Mesendoderm (in vitro differentiated cells): Measurements from ENCODE around the gene KYNU.
"Not testable (repeated sequence)": the region's sequence is repeated elsewhere in the genome, so short reads cannot be mapped to it uniquely, and the experiment has no call there.

Experiments
- DNase-seq: peaks from one replicate; pipeline ENCODE4 v3.0.0; 2013
- H2AK5ac ChIP-seq: 2 replicates; pipeline ENCODE4 v1.6.1; 2013; ENCODE audit warnings: low read length, inconsistent platforms
- H2BK120ac ChIP-seq: 2 replicates; pipeline ENCODE4 v1.6.1; 2013; ENCODE audit warnings: low read depth, mild to moderate bottlenecking, low read length, moderate library complexity, mixed read lengths
- H2BK15ac ChIP-seq: replicated peaks from 2 replicates; pipeline ENCODE4 v1.6.1; 2013; ENCODE audit warnings: low read depth, mild to moderate bottlenecking, moderate library complexity
- H2BK5ac ChIP-seq: 2 replicates; pipeline ENCODE4 v1.6.1; 2013; ENCODE audit warnings: low read length, inconsistent platforms
- H3K18ac ChIP-seq: 2 replicates; pipeline ENCODE4 v1.6.1; 2013; ENCODE audit warnings: mild to moderate bottlenecking, low read length, mixed read lengths
- H3K23ac ChIP-seq: one replicate; pipeline ENCODE4 v1.6.1; 2013; ENCODE audit warnings: low read length
- H3K27ac ChIP-seq: 2 replicates; pipeline ENCODE4 v1.5.1; 2013; ENCODE audit warnings: low read depth, mild to moderate bottlenecking, inconsistent platforms, low read length, moderate library complexity
- H3K27me3 ChIP-seq: 2 replicates; pipeline ENCODE4 v1.6.1; 2013; ENCODE audit warnings: low read length, control low read depth, mild to moderate bottlenecking, inconsistent platforms; ENCODE audit not compliant: insufficient read depth, poor library complexity
- H3K36me3 ChIP-seq: 2 replicates; pipeline ENCODE4 v1.6.1; 2013; ENCODE audit warnings: low read length, inconsistent platforms; ENCODE audit not compliant: control insufficient read depth, insufficient read depth
- H3K4ac ChIP-seq: one replicate; pipeline ENCODE4 v1.6.1; 2013; ENCODE audit warnings: low read depth, mild to moderate bottlenecking, low read length, moderate library complexity
- H3K4me1 ChIP-seq: 2 replicates; pipeline ENCODE4 v1.6.1; 2013; ENCODE audit warnings: low read depth, low read length, inconsistent platforms; ENCODE audit not compliant: control insufficient read depth
- H3K4me2 ChIP-seq: 2 replicates; pipeline ENCODE4 v1.6.1; 2013; ENCODE audit warnings: low read length
- H3K4me3 ChIP-seq: 2 replicates; pipeline ENCODE4 v1.5.1; 2013; ENCODE audit warnings: mild to moderate bottlenecking, low read length
- H3K56ac ChIP-seq: one replicate; pipeline ENCODE4 v1.6.1; 2013; ENCODE audit warnings: low read length
- H3K79me1 ChIP-seq: 2 replicates; pipeline ENCODE4 v1.6.1; 2013; ENCODE audit warnings: low read length, inconsistent platforms
- H3K79me2 ChIP-seq: 2 replicates; pipeline ENCODE4 v1.6.1; 2013; ENCODE audit warnings: mild to moderate bottlenecking, low read length; ENCODE audit not compliant: control insufficient read depth, insufficient read depth
- H3K9ac ChIP-seq: 2 replicates; pipeline ENCODE4 v1.6.1; 2013; ENCODE audit warnings: low read length, inconsistent platforms
- H4K5ac ChIP-seq: one replicate; pipeline ENCODE4 v1.6.1; 2013; ENCODE audit warnings: low read length
- H4K8ac ChIP-seq: one replicate; pipeline ENCODE4 v1.6.1; 2013; ENCODE audit warnings: low read depth, mild to moderate bottlenecking, control low read depth, low read length, moderate library complexity
- WGBS: extraction: QIAGEN DNeasy Blood & Tissue Kit; methylation state at CpG from one replicate; pipeline ENCODE4 v1.1.7; 2013; ENCODE audit warnings: low lambda C conversion rate, missing lambda C conversion rate; ENCODE audit not compliant: insufficient coverage; ENCODE audit errors: extremely low coverage; 5-methylcytosine and 5-hydroxymethylcytosine counted together

Gene KYNU

GRCh38 chr2:143063612-143064200, 186.2 kb downstream of the KYNU start:
- Histone ChIP-seq H3K56ac (no peak overlapping the region), H3K18ac (no peak overlapping the region), H3K79me2 (no peaks in the 10 kb centered on the region), H3K4ac (no peak overlapping the region), H3K79me1 (no peaks in the 10 kb centered on the region), H2BK120ac (no peak overlapping the region), H3K27ac (no peak overlapping the region), H4K8ac (no peak overlapping the region), H2BK5ac (no peak overlapping the region), H3K36me3 (no peaks in the 10 kb centered on the region), H3K23ac (no peak overlapping the region), H3K4me2 (no peak overlapping the region), H3K27me3 (no peaks in the 10 kb centered on the region), H3K4me3 (no peak overlapping the region), H3K4me1 (no peaks in the 10 kb centered on the region), H2BK15ac (no peak overlapping the region), H2AK5ac (no peak overlapping the region), H3K9ac (no peak overlapping the region), H4K5ac (no peak overlapping the region)
- DNase-seq = no peak
- no CpG with 5 or more reads among the region's 1 CpG for WGBS

GRCh38 chr2:143068094-143068493, 190.6 kb downstream of the KYNU start:
- H2BK5ac ChIP-seq = no peak overlapping the region

GRCh38 chr2:143068509-143068908, 191.0 kb downstream of the KYNU start:
- H2BK15ac ChIP-seq = no peak overlapping the region
- H3K27me3 ChIP-seq = no peaks in the 10 kb centered on the region
- no peak overlapping the region for H3K23ac ChIP-seq
- no peak overlapping the region for H2BK120ac ChIP-seq
- H2AK5ac ChIP-seq = no peak overlapping the region
- no peaks in the 10 kb centered on the region for H3K36me3 ChIP-seq
- no peak overlapping the region for H4K5ac ChIP-seq
- no peak overlapping the region for H3K4ac ChIP-seq
- no peak overlapping the region for H2BK5ac ChIP-seq
- no peaks in the 10 kb centered on the region for H3K79me2 ChIP-seq
- no peak overlapping the region for H3K18ac ChIP-seq
- DNase-seq = no peak
- no peak overlapping the region for H3K4me2 ChIP-seq
- WGBS = no CpG with 5 or more reads among the region's 3 CpGs
- no peak overlapping the region for H3K27ac ChIP-seq
- no peaks in the 10 kb centered on the region for H3K4me1 ChIP-seq
- no peak overlapping the region for H4K8ac ChIP-seq
- H3K56ac ChIP-seq = no peak overlapping the region
- H3K9ac ChIP-seq = no peak overlapping the region
- no peaks in the 10 kb centered on the region for H3K79me1 ChIP-seq
- H3K4me3 ChIP-seq = no peak overlapping the region

More at GRCh38 chr2:143068094-143068493, 190.6 kb downstream of the KYNU start:
- Histone ChIP-seq H2BK120ac (no peak overlapping the region), H3K18ac (no peak overlapping the region), H4K5ac (no peak overlapping the region), H3K4ac (no peak overlapping the region), H3K4me3 (no peak overlapping the region), H3K79me2 (no peaks in the 10 kb centered on the region), H3K9ac (no peak overlapping the region), H3K4me2 (no peak overlapping the region), H3K36me3 (no peaks in the 10 kb centered on the region), H3K4me1 (no peaks in the 10 kb centered on the region), H3K79me1 (no peaks in the 10 kb centered on the region), H3K56ac (no peak overlapping the region), H2BK15ac (no peak overlapping the region), H3K27ac (no peak overlapping the region), H3K27me3 (no peaks in the 10 kb centered on the region), H2AK5ac (no peak overlapping the region), H4K8ac (no peak overlapping the region), H3K23ac (no peak overlapping the region)
- no CpG with 5 or more reads among the region's 3 CpGs for WGBS
- no peak for DNase-seq

- Histone ChIP-seq H4K5ac (no peak overlapping the region), H3K27me3 (no peaks in the 10 kb centered on the region), H3K4ac (no peak overlapping the region), H3K4me2 (no peak overlapping the region), H3K36me3 (no peaks in the 10 kb centered on the region), H3K9ac (no peak overlapping the region), H3K18ac (no peak overlapping the region), H3K4me1 (no peaks in the 10 kb centered on the region), H3K56ac (no peak overlapping the region), H3K23ac (no peak overlapping the region), H2BK5ac (no peak overlapping the region), H3K79me1 (no peaks in the 10 kb centered on the region), H2BK15ac (no peak overlapping the region), H4K8ac (no peak overlapping the region), H3K27ac (no peak overlapping the region), H2BK120ac (no peak overlapping the region), H3K79me2 (no peaks in the 10 kb centered on the region), H2AK5ac (no peak overlapping the region), H3K4me3 (no peak overlapping the region)
- no CpG with 5 or more reads among the region's 1 CpG for WGBS
- no peak for DNase-seq
Measured at GRCh38 chr2:143070704-143071103, 193.2 kb downstream of the KYNU start.

GRCh38 chr2:143071185-143071876, 193.9 kb downstream of the KYNU start:
- no peak overlapping the region for H3K9ac ChIP-seq
- no peak overlapping the region for H3K18ac ChIP-seq
- no peak overlapping the region for H3K56ac ChIP-seq
- no peaks in the 10 kb centered on the region for H3K36me3 ChIP-seq
- H2AK5ac ChIP-seq = no peak overlapping the region
- no CpG with 5 or more reads among the region's 4 CpGs for WGBS
- H3K23ac ChIP-seq = no peak overlapping the region
- H3K27me3 ChIP-seq = no peaks in the 10 kb centered on the region
- no peak for DNase-seq
- no peak overlapping the region for H3K4ac ChIP-seq
- no peak overlapping the region for H4K5ac ChIP-seq
- no peak overlapping the region for H2BK15ac ChIP-seq
- no peaks in the 10 kb centered on the region for H3K79me1 ChIP-seq
- no peaks in the 10 kb centered on the region for H3K4me1 ChIP-seq
- no peaks in the 10 kb centered on the region for H3K79me2 ChIP-seq
- no peak overlapping the region for H2BK120ac ChIP-seq
- no peak overlapping the region for H3K27ac ChIP-seq
- no peak overlapping the region for H3K4me2 ChIP-seq
- H4K8ac ChIP-seq = no peak overlapping the region
- no peak overlapping the region for H2BK5ac ChIP-seq
- no peak overlapping the region for H3K4me3 ChIP-seq

- not testable (repeated sequence) for H3K79me1 ChIP-seq, H4K5ac ChIP-seq, H4K8ac ChIP-seq, H3K79me2 ChIP-seq, H3K9ac ChIP-seq, H3K56ac ChIP-seq, H2AK5ac ChIP-seq, H3K4me1 ChIP-seq, H3K23ac ChIP-seq, H2BK5ac ChIP-seq, H2BK120ac ChIP-seq, H3K36me3 ChIP-seq, H3K4me3 ChIP-seq, H3K27me3 ChIP-seq, DNase-seq, H3K4me2 ChIP-seq, H3K18ac ChIP-seq, H3K4ac ChIP-seq, H3K27ac ChIP-seq, H2BK15ac ChIP-seq
- WGBS = no CpG with 5 or more reads among the region's 2 CpGs
Measured at GRCh38 chr2:143074913-143075312, 197.4 kb downstream of the KYNU start.
